Omental fat pad (tissue), 4 donors: ENCODE measurements around the gene PKNOX2. TPM values are rescaled to one million over a fixed set of nuclear protein-coding genes. Genes with fewer than 3 reads are reported as not detected.

Source experiments
- ATAC-seq: fragments of 150-250 bp; one replicate; pipeline ENCODE4 v1.9.1; 2016; ENCODE audit warnings: mild to moderate bottlenecking, moderate library complexity; ENCODE audit not compliant: low FRiP score
- DNase-seq: peaks from one replicate; pipeline ENCODE4 v3.0.0-alpha.2; 2019; ENCODE audit warnings: low spot score
- CTCF ChIP-seq, 3 donors: fragments of 450-650 bp; IDR thresholded peaks; one replicate each; pipeline ENCODE4 v1.5.1; 2016 to 2017; ENCODE audit warnings: antibody characterized with exemption in 3 of 3, mild to moderate bottlenecking in 3 of 3, moderate library complexity in 2 of 3
- total RNA-seq, 4 donors: library from RNA; depleted of rRNA; stranded (reverse); fragments of >200 nt; gene quantifications; one replicate each; pipeline ENCODE4 v1.1.0, GENCODE V29; 2016

Gene PKNOX2
- total RNA-seq, 4 donors from 2014 or later, result 0.19 to 2.7 (median 0.82) TPM

- ATAC-seq (no peak), DNase-seq (no peak)
- no peak for TF ChIP-seq CTCF (IDR thresholded peaks at IDR 0.05)
Measured at GRCh38 chr11:125446279-125446678, 281.7 kb downstream of the PKNOX2 start.

- no peak for DNase-seq
- ATAC-seq, result no peak
- TF ChIP-seq CTCF (IDR thresholded peaks at IDR 0.05), result no peak
Measured at GRCh38 chr11:125447721-125448120, 283.2 kb downstream of the PKNOX2 start.

DNA sequence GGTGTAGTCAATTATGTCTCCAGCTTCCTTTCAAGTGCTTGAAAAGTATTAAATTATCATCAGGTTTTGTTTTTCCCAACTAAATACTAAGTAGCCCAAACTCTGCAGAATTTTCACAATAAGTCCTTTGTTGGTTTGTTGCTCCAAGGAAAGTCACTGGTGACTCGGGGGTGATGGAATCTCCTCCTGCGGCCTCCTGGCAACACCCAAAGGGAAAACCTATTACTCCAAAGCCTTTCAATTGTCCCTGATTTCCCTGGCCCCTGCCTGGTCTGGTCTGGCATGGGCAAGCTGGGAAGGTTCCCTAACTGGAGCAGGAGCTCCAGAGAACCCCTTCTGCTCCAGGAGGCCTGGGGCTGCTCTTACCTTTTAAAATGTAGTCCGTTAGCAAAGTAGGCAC is 283.6 kb downstream of the PKNOX2 start:
- DNase-seq, result no peak
- no peak for ATAC-seq
- no peak for TF ChIP-seq CTCF (IDR thresholded peaks at IDR 0.05)

- no peak for TF ChIP-seq CTCF (IDR thresholded peaks at IDR 0.05)
- DNase-seq (no peak), ATAC-seq (no peak)
Measured at GRCh38 chr11:125449565-125449964, 285.0 kb downstream of the PKNOX2 start.

GRCh38 chr11:125451400-125452124 is 287.0 kb downstream of the PKNOX2 start:
- ATAC-seq (no peak), DNase-seq (no peak)
- TF ChIP-seq CTCF (IDR thresholded peaks at IDR 0.05), result no peak

GRCh38 chr11:125452125-125452470 is 287.5 kb downstream of the PKNOX2 start:
- no peak for TF ChIP-seq CTCF (IDR thresholded peaks at IDR 0.05)
- DNase-seq (no peak), ATAC-seq (no peak)

GRCh38 chr11:125454047-125454446 is 289.5 kb downstream of the PKNOX2 start:
- DNase-seq (no peak), ATAC-seq (no peak)
- TF ChIP-seq CTCF (IDR thresholded peaks at IDR 0.05), result no peak
